Mucosa of rectum (tissue), 2 donors: ENCODE results near the gene CD84.

Experiments
- H3K27ac ChIP-seq, 2 donors: one replicate each; pipeline ENCODE4 v1.7.0; 2013; ENCODE audit warnings: inconsistent platforms in 2 of 2, low read depth in 2 of 2, low read length in 2 of 2
- H3K27me3 ChIP-seq, 2 donors: one replicate each; pipeline ENCODE4 v1.7.0; 2013; ENCODE audit warnings: low read length in 2 of 2; ENCODE audit not compliant: control insufficient read depth in 2 of 2, insufficient read depth in 2 of 2
- H3K36me3 ChIP-seq, 2 donors: one replicate each; pipeline ENCODE4 v1.7.0; 2013; ENCODE audit warnings: low read length in 2 of 2; ENCODE audit not compliant: control insufficient read depth in 2 of 2, insufficient read depth in 2 of 2
- H3K4me1 ChIP-seq, 2 donors: one replicate each; pipeline ENCODE4 v1.7.0; 2013; ENCODE audit warnings: low read length in 2 of 2, mild to moderate bottlenecking in 1 of 2; ENCODE audit not compliant: control insufficient read depth in 2 of 2, insufficient read depth in 2 of 2
- H3K4me3 ChIP-seq, 2 donors: one replicate each; pipeline ENCODE4 v1.7.0; 2013; ENCODE audit warnings: low read length in 2 of 2
- H3K9ac ChIP-seq, 2 donors: one replicate each; pipeline ENCODE4 v1.7.0; 2013; ENCODE audit warnings: low read length in 2 of 2, low read depth in 1 of 2, mild to moderate bottlenecking in 1 of 2
- H3K9me3 ChIP-seq, 2 donors: one replicate each; pipeline ENCODE4 v1.7.0; 2013; ENCODE audit warnings: low read length in 2 of 2; ENCODE audit not compliant: control insufficient read depth in 2 of 2
- donor health status: healthy.
- donor health status: Normal muscosa, but diverticular disease.

Gene CD84

DNA sequence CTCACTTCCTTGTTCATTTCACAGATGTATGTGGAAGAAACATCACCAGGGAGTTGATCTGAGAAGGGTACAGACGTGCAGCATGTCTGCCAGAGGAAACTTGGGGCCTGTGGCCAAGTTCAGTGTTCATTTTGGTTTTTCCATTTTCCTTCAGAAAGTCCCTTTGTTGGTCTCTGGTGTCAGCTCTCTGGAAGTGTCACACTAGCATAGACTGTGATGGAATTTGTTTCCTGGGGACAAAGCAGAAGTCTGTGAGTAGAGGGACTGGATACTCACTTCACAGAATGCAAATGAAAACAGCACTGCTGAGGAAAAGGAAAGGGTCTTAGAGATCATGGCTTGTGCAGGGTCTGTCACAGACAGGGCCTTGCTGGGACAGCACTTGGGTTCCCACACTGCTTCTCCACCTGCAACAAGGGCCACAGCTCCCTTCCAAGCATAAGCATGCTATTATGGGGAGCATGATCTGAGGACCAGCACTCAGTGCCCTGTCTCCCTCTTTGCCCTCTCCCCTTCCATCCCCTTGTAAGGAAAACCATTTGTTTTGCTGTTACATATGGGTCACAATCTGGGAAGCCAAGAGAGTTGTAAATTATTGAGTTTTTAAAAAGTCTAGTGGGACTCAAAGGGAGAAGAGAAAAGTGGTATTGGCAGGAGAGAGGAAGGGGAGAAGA lies 31.4 kb upstream of the CD84 start:
- Histone ChIP-seq H3K9me3 (no peaks in the 10 kb centered on the region), H3K9ac (no peak overlapping the region), H3K27ac (no peak overlapping the region), H3K4me1 (peaks cover 0 to 3% of the 10 kb centered on the region in 2 donors), H3K36me3 (no peaks in the 10 kb centered on the region), H3K4me3 (no peak overlapping the region), H3K27me3 (no peaks in the 10 kb centered on the region)

DNA sequence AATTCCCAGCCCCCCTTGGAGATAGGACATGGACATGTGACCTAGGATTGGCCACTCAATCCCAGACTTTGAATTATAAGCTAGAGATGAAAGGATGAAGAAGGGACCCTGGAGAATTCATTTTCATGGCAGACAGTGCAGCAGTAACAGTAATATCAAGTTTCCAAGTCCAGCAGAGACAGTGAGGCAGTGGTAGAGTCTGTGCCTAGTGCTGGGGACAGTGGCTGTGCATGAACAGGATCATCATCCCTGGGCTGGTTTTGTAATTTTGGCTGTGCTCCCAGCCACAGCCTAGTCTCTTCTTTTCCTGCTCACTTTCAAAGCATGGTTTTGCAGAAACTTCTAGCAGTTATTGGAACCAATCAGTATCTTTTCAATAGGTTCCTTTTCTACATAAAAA lies 29.6 kb upstream of the CD84 start:
- no peaks in the 10 kb centered on the region for H3K36me3 ChIP-seq
- H3K27me3 ChIP-seq: no peaks in the 10 kb centered on the region
- H3K4me1 ChIP-seq: peaks cover 0 to 3% of the 10 kb centered on the region in 2 donors
- no peaks in the 10 kb centered on the region for H3K9me3 ChIP-seq
- H3K9ac ChIP-seq: no peak overlapping the region
- no peak overlapping the region for H3K27ac ChIP-seq
- no peak overlapping the region for H3K4me3 ChIP-seq

DNA sequence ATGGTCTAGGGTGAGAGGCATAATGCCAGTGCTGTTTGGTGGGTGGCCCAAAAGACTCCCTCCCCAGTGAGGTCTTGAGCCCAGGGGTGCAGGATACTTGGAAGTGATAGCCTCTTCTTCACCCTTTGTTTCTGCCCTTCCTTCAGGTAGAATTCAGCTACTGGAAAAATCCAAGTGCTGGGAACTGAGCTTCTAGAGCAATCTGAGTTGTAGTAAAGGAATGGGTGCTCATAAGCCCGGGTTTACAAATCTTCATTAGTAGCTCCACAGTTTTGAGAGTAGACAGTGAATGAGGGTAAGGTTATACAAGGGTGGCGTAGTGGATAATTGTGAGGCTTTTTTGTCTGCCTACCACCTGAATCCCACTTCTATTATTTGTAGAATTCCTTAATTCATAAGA lies 29.2 kb upstream of the CD84 start:
- H3K4me3 ChIP-seq: no peak overlapping the region
- H3K27me3 ChIP-seq: no peaks in the 10 kb centered on the region
- H3K36me3 ChIP-seq: no peaks in the 10 kb centered on the region
- no peak overlapping the region for H3K9ac ChIP-seq
- H3K4me1 ChIP-seq: peaks cover 0 to 3% of the 10 kb centered on the region in 2 donors
- no peak overlapping the region for H3K27ac ChIP-seq
- H3K9me3 ChIP-seq: no peaks in the 10 kb centered on the region

DNA sequence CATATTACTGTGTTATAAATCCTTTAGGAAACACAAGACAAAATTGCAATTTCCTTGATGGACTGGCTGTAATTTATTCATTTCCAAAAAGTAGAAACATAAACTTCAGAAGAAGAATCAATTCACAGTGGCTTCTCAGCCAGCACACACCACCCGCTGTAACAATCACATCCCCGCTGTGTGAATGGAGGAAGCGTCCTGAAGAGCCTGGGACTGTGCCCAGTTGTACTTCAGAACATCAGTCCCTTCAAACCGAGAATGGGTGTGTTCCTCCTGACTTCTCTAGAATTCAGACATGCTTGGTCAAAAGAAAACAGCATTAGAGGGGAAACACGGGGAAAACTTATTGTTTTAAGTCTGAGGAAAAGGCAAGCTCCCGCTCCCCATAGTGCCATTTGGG lies 28.8 kb upstream of the CD84 start:
- Histone ChIP-seq H3K36me3 (no peaks in the 10 kb centered on the region), H3K4me3 (no peak overlapping the region), H3K27ac (no peak overlapping the region), H3K9me3 (no peaks in the 10 kb centered on the region), H3K4me1 (peaks cover 0 to 3% of the 10 kb centered on the region in 2 donors), H3K27me3 (no peaks in the 10 kb centered on the region), H3K9ac (no peak overlapping the region)

DNA sequence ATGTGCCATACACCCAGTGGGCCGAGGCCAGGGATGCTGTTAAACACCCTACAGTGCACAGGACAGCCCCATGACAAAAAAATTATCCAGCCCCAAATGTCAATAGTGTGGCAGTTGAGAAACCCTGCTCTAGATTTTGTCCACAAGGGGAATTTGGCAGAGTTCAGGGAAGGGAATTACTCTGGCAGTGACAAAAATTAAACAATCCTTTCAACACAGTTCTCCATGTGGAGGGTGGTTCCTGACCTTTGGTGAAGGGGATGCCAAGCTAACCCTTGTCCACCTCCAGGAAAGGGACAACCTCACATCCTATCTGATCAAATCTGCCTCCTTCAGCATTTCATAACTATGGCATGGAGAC lies 28.4 kb upstream of the CD84 start:
- Histone ChIP-seq H3K4me3 (no peak overlapping the region), H3K36me3 (no peaks in the 10 kb centered on the region), H3K4me1 (peaks cover 0 to 3% of the 10 kb centered on the region in 2 donors), H3K9me3 (no peaks in the 10 kb centered on the region), H3K9ac (no peak overlapping the region), H3K27me3 (no peaks in the 10 kb centered on the region), H3K27ac (no peak overlapping the region)

DNA sequence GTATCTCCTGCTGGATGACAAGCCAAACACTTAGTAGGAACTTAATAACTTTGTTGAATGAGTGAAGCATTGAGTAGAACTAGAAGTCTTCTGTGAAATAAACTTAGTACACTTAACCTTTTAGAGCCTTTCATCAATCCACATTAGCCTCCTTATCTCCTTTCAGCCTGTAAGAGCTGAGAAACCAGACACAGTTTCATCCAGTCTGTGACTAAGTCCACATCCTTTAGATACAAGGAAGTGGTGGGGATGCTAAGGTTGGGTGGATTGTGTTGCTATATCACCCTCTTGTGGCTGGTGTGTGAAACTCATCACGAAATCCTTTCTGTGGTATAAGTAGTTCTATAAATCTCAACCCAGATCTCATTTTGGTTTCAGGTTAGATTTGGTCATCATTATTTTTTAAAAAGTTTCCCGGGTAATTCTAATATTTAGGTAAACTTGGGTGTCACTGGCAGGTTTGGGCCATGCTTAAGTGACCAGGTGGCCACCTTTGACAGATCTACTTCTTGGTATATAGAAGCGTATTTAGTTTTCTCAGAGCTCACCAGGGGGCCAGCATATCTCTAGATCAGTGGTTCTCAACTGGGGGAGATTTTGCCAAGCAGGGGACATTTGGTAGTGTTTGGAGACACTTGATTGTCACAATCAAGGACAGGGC lies 27.8 kb upstream of the CD84 start:
- H3K9ac ChIP-seq: no peak overlapping the region
- no peaks in the 10 kb centered on the region for H3K9me3 ChIP-seq
- H3K27ac ChIP-seq: no peak overlapping the region
- H3K36me3 ChIP-seq: no peaks in the 10 kb centered on the region
- no peaks in the 10 kb centered on the region for H3K27me3 ChIP-seq
- H3K4me3 ChIP-seq: no peak overlapping the region
- peaks cover 0 to 3% of the 10 kb centered on the region in 2 donors for H3K4me1 ChIP-seq

DNA sequence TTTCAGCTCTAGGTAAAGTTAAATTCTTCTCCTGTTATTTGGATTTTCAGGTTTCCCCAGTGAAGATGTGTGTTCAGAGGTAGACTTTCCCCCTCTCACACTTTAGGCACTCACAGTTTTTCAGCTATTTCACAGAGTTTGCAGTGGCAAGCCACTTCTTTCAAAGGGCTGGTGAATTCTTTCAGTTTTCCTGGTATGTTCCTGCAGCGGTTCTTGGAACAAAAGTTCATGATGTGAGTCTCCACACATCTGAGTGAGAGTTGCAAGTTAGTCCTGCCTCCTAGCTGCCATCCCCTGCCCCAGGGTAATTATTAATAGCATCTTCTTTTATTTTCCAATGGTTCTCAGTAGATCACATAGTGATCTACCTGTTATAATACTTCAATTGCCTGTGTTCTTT lies 27.3 kb upstream of the CD84 start:
- Histone ChIP-seq H3K4me1 (peaks cover 0 to 3% of the 10 kb centered on the region in 2 donors), H3K27ac (no peak overlapping the region)

DNA sequence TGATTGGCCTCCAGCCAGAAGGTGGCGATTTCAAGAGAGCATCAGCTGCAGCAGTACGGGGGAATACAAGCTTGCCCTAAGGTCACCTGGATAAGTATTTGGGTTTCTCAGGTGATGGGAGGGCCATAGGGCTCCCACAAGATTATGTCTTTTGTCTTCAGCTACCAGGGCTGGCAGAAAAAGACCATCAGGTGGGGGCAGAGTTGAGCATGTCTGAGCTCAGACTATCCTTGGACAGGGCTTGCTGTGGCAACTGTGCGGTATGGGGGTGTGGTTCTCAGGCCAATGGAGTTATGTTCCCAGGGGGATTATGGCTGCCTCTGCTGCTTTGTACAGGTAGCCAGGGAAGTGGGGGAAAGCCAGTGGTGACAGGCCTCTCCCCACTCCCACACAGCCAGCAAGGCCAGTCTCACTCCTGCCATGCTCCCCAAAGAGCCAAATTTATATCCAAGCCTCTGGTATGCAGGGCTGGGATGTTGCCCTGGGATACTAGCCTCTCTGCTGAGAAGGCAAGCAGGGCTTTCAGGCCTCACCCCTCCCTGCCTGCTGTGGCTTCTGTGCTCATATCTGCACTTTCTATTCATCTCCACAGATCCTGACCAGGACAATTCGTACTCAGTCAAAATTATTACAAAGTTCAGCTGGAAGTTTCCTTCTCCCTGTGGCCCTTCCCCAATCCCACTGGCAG lies 26.6 kb upstream of the CD84 start:
- no peak overlapping the region for H3K9ac ChIP-seq
- H3K27me3 ChIP-seq: no peaks in the 10 kb centered on the region
- H3K4me1 ChIP-seq: peaks cover 0 to 3% of the 10 kb centered on the region in 2 donors
- H3K27ac ChIP-seq: no peak overlapping the region
- peaks cover 0 to 2% of the 10 kb centered on the region in 2 donors for H3K9me3 ChIP-seq
- no peak overlapping the region for H3K4me3 ChIP-seq
- no peaks in the 10 kb centered on the region for H3K36me3 ChIP-seq

More for the DNA sequence above, 27.3 kb upstream of the CD84 start:
- Histone ChIP-seq H3K36me3 (no peaks in the 10 kb centered on the region), H3K27me3 (no peaks in the 10 kb centered on the region), H3K9ac (no peak overlapping the region), H3K9me3 (peaks cover 0 to under 1% of the 10 kb centered on the region in 2 donors), H3K4me3 (no peak overlapping the region)

DNA sequence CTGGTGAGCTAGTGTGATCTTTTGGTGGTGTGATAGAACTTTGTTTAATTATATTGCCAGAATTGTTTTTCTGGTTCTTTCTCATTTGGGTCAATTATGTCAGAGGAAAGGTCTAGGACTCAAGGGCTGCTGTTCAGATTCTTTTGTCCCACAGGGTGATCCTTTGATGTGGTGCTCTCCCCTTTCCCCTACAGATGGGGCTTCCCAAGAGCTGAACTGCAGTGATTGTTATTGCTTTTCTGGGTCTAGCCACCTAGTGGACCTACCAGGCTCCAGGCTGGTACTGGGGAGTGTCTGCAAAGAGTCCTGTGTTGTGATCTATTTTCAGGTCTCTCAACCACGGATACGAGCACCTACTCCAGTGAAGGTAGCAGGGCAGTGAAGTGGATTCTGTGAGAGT lies 25.9 kb upstream of the CD84 start:
- no peaks in the 10 kb centered on the region for H3K36me3 ChIP-seq
- H3K9me3 ChIP-seq: peaks cover 0 to 2% of the 10 kb centered on the region in 2 donors
- peaks cover 0 to 3% of the 10 kb centered on the region in 2 donors for H3K4me1 ChIP-seq
- no peak overlapping the region for H3K27ac ChIP-seq
- no peak overlapping the region for H3K4me3 ChIP-seq
- no peaks in the 10 kb centered on the region for H3K27me3 ChIP-seq
- H3K9ac ChIP-seq: no peak overlapping the region

DNA sequence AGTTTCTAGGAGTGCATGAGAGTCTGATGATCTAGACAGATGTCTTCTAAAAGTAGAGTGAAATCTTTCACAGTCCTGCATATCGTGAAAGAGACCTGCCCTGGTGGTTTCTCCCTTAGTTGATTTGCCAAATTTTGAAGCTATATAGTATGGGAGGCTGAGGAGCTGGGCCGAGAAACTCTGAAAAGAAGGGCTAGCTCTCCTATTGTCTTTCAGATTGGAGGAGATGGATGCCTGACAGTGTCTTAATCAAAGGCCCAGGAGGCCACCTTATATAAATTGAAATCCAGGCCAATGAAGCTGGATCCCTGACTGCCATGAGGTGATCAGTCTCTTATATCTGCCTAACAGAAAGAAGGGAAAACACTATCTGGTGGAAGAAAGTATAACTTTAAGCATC lies 18.4 kb upstream of the CD84 start:
- no peak overlapping the region for H3K9ac ChIP-seq
- no peak overlapping the region for H3K4me3 ChIP-seq

More for the DNA sequence above, 18.4 kb upstream of the CD84 start:
- Histone ChIP-seq H3K27ac (no peak overlapping the region), H3K27me3 (no peaks in the 10 kb centered on the region), H3K9me3 (peaks cover 0 to 2% of the 10 kb centered on the region in 2 donors), H3K4me1 (no peaks in the 10 kb centered on the region), H3K36me3 (no peaks in the 10 kb centered on the region)
